Parathyroid adenoma (tissue), 2 donors: ENCODE data around the gene CYP2A7.
"Not testable (repeated sequence)": the region's sequence is repeated elsewhere in the genome, so short reads cannot be mapped to it uniquely, and the experiment has no call there.

ENCODE experiments used
- H2AFZ ChIP-seq: fragments of 300-600 bp; sonication (generic); one replicate; pipeline ENCODE4 v1.7.0; 2017; ENCODE audit warnings: antibody characterized with exemption, mild to moderate bottlenecking
- H3K27ac ChIP-seq: fragments of 300-600 bp; sonication (generic); one replicate; pipeline ENCODE4 v1.7.0; 2017
- H3K27me3 ChIP-seq: fragments of 300-600 bp; sonication (generic); one replicate; pipeline ENCODE4 v1.7.0; 2017; ENCODE audit warnings: low read length; ENCODE audit not compliant: control insufficient read depth, insufficient read depth
- H3K36me3 ChIP-seq: fragments of 300-600 bp; sonication (generic); one replicate; pipeline ENCODE4 v1.7.0; 2017; ENCODE audit warnings: low read length; ENCODE audit not compliant: control insufficient read depth, insufficient read depth
- H3K4me1 ChIP-seq: fragments of 300-600 bp; sonication (generic); one replicate; pipeline ENCODE4 v1.7.0; 2017; ENCODE audit warnings: control low read depth
- H3K4me2 ChIP-seq: fragments of 300-600 bp; sonication (generic); one replicate; pipeline ENCODE4 v1.7.0; 2017; ENCODE audit warnings: low read length
- H3K4me3 ChIP-seq: fragments of 300-600 bp; sonication (generic); one replicate; pipeline ENCODE4 v1.7.0; 2017; ENCODE audit warnings: low read depth, low read length
- H3K79me2 ChIP-seq: fragments of 300-600 bp; sonication (generic); one replicate; pipeline ENCODE4 v1.7.0; 2017; ENCODE audit warnings: control low read depth
- H3K9ac ChIP-seq: fragments of 300-600 bp; sonication (generic); one replicate; pipeline ENCODE4 v1.7.0; 2017; ENCODE audit warnings: mild to moderate bottlenecking
- H3K9me3 ChIP-seq: fragments of 300-600 bp; sonication (generic); one replicate; pipeline ENCODE4 v1.7.0; 2017; ENCODE audit warnings: low read length; ENCODE audit not compliant: control insufficient read depth
- TF ChIP-seq, protein P1 (sequence below): fragments of 300-600 bp; sonication (generic); IDR thresholded peaks from one replicate; pipeline ENCODE4 v1.7.0; 2017; ENCODE audit warnings: antibody characterized with exemption, mild to moderate bottlenecking
- donor health status: primary hyperparathyroidism.

CYP2A7 gene

DNA sequence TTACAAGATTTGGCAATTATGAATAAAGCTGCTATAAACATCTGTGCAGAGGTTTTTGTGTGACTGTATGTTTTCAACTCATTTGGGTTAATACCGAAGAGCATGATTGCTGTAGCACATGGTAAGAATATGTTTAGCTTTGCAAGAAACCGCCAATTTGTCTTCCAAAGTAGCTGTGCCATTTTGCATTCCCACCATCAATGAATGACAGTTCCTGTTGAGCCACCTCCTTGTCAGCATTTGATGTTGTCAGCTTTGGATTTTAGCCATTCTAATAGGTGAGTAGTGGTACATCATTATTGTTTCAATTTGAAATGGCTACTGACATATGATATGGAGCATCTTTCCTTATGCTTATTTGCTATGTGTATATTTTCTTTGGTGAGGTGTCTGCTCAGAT, 8.2 kb downstream of the CYP2A7 start:
- H3K4me1 ChIP-seq, H3K4me2 ChIP-seq, H3K27me3 ChIP-seq, H3K9me3 ChIP-seq, H3K9ac ChIP-seq, H3K79me2 ChIP-seq, H3K4me3 ChIP-seq, H3K27ac ChIP-seq, H3K36me3 ChIP-seq, H2AFZ ChIP-seq: not testable (repeated sequence)

DNA sequence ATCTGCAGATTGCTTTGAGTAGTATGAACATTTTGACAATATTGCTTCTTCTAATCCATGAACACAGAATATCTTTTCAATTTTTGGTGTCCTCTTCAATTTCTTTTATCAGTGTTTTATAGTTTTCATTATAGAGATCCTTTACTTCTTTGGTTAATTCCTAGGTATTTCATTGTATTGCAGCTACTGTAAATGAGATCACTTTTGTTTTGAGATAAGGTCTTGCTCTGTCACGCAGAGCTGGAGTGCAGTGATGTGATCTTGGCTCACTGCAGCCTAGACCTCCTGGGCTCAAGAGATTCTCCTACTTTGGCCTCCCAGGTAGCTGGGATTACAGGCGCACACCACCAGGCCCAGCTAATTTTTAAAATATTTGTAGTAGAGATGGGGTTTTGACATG, 9.8 kb downstream of the CYP2A7 start:
- no peaks in the 10 kb centered on the region for H3K9me3 ChIP-seq
- H3K9ac ChIP-seq: no peak overlapping the region
- no peaks in the 10 kb centered on the region for H3K4me1 ChIP-seq
- H2AFZ ChIP-seq: no peak overlapping the region
- no peak overlapping the region for H3K4me2 ChIP-seq
- H3K27ac ChIP-seq: no peak overlapping the region
- no peaks in the 10 kb centered on the region for H3K27me3 ChIP-seq
- TF ChIP-seq, protein P1, sequence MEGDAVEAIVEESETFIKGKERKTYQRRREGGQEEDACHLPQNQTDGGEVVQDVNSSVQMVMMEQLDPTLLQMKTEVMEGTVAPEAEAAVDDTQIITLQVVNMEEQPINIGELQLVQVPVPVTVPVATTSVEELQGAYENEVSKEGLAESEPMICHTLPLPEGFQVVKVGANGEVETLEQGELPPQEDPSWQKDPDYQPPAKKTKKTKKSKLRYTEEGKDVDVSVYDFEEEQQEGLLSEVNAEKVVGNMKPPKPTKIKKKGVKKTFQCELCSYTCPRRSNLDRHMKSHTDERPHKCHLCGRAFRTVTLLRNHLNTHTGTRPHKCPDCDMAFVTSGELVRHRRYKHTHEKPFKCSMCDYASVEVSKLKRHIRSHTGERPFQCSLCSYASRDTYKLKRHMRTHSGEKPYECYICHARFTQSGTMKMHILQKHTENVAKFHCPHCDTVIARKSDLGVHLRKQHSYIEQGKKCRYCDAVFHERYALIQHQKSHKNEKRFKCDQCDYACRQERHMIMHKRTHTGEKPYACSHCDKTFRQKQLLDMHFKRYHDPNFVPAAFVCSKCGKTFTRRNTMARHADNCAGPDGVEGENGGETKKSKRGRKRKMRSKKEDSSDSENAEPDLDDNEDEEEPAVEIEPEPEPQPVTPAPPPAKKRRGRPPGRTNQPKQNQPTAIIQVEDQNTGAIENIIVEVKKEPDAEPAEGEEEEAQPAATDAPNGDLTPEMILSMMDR: no peak
- H3K36me3 ChIP-seq: no peaks in the 10 kb centered on the region
- H3K79me2 ChIP-seq: no peaks in the 10 kb centered on the region
- no peak overlapping the region for H3K4me3 ChIP-seq

DNA sequence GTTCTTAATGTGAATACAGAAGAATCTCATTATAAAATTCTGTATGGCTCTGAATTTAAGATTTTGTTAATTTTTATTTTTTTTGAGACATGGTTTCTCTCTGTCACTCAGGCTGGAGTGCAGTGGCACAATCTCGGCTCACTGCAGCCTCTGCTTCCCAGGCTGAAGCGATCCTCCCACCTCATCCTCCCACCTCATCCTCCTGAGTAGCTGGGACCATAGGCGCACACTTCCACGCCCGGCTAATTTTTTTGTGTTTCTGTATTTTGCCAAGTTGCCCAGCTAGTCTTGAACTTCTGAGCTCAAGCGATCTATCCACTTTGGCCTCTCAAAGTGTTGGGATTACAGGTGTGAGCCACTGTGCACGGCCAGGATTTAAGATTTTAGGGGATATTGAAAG, 14.3 kb downstream of the CYP2A7 start:
- Histone ChIP-seq H3K9ac (no peak overlapping the region), H3K9me3 (no peaks in the 10 kb centered on the region), H3K36me3 (no peaks in the 10 kb centered on the region), H3K4me1 (no peaks in the 10 kb centered on the region), H3K27ac (no peak overlapping the region), H2AFZ (no peak overlapping the region), H3K4me2 (no peak overlapping the region), H3K4me3 (no peak overlapping the region), H3K79me2 (no peaks in the 10 kb centered on the region), H3K27me3 (no peaks in the 10 kb centered on the region)
- TF ChIP-seq, protein P1: no peak

DNA sequence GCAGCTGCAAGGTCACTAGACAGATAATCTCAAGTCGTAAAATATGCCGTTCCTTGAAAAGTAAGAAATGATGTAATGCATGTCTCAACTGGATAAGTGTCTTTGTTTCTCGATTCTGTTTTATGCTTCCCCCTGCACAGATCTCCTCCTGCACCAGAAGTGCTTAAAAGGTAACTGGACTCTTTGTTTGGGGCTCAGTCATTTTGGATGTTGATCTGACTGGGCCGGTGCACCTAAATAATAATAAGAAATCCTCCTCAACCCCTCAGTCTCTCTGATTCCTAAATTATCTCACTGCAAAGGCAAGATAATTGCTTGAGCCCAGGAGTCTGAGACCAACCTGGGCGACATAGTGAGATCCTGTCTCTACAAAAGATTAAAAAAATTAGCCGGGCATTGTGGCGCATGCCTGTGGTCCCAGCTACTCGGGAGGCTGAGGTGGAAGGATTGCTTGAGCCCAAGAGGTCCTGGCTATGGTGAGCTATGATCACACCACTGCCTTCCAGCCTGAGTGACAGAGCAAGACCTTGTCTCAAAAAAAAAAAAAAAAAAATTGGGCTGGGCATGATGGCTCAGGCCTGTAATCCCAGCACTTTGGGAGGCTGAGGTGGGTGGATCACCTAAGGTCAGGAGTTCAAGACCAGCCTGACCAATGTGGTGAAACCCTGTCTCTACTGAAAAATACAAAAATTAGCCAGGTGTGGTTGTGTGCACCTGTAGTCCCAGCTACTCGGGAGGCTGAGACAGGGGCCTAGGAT, 17.1 kb downstream of the CYP2A7 start:
- not testable (repeated sequence) for H3K79me2 ChIP-seq, H3K9me3 ChIP-seq, H2AFZ ChIP-seq, H3K9ac ChIP-seq, H3K4me2 ChIP-seq, H3K36me3 ChIP-seq, H3K27me3 ChIP-seq, H3K4me1 ChIP-seq, H3K27ac ChIP-seq, H3K4me3 ChIP-seq

DNA sequence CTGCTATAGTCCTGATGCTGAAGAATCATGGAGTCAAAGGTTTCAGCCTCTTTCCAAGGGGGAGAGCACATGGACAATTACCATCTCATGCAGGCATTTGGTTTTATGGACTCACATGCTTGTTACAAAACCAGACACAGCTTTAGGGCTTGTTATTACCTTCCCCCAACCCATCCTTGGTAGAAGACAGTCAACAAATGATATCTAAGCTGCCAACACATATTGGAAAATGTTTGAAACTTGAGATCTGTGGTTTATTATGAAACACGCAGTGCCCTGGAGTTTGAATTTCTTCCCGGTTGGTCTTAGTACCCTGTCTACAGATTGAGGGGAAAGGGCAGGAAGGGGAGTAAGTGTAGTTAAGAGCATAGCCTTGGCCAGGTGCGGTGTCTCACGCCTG, 19.2 kb downstream of the CYP2A7 start:
- no peak overlapping the region for H3K4me2 ChIP-seq
- TF ChIP-seq, protein P1: no peak
- H3K27ac ChIP-seq: no peak overlapping the region
- H3K79me2 ChIP-seq: no peaks in the 10 kb centered on the region
- H3K9me3 ChIP-seq: no peaks in the 10 kb centered on the region
- no peaks in the 10 kb centered on the region for H3K4me1 ChIP-seq
- H2AFZ ChIP-seq: no peak overlapping the region
- H3K4me3 ChIP-seq: no peak overlapping the region
- no peaks in the 10 kb centered on the region for H3K36me3 ChIP-seq
- H3K9ac ChIP-seq: no peak overlapping the region
- H3K27me3 ChIP-seq: no peaks in the 10 kb centered on the region

DNA sequence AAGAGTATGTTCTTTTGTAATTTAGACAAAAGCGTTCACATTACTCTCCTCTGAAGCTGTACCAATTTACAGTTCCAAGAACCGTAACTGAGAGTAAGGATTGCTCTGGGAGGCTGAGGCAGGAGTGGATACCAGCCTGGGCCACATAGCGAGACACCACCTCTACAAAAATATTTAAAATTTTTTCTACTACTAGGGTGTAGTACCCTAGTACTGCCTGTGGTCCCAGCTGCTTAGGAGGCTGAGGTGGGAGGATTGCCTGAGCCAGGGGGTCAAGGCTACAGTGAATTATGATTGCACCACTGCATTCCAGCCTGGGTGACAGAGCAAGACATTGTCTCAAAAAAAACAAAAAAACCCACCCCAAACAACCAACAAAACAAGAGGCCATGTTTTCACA, 19.7 kb downstream of the CYP2A7 start:
- Histone ChIP-seq H3K4me3 (no peak overlapping the region), H3K27me3 (no peaks in the 10 kb centered on the region), H3K4me1 (no peaks in the 10 kb centered on the region), H3K36me3 (no peaks in the 10 kb centered on the region), H2AFZ (no peak overlapping the region), H3K27ac (no peak overlapping the region), H3K4me2 (no peak overlapping the region), H3K9me3 (no peaks in the 10 kb centered on the region), H3K79me2 (no peaks in the 10 kb centered on the region), H3K9ac (no peak overlapping the region)
- TF ChIP-seq, protein P1: no peak
